Activated naive CD8-positive, alpha-beta T cell (primary cell): Measurements from ENCODE around the gene RAB8A.

Source experiments
- H3K27ac Mint-ChIP-seq: one replicate; pipeline ENCODE4 v1.8.0; 2021; ENCODE audit warnings: mixed read lengths
- H3K27me3 Mint-ChIP-seq: one replicate; pipeline ENCODE4 v1.8.0; 2021; ENCODE audit warnings: mixed read lengths
- H3K36me3 Mint-ChIP-seq: one replicate; pipeline ENCODE4 v1.8.0; 2021; ENCODE audit warnings: mixed read lengths
- H3K4me1 Mint-ChIP-seq: one replicate; pipeline ENCODE4 v1.8.0; 2021; ENCODE audit warnings: low read depth, mixed read lengths
- H3K4me3 Mint-ChIP-seq: one replicate; pipeline ENCODE4 v1.8.0; 2021; ENCODE audit warnings: mild to moderate bottlenecking, mixed read lengths
- H3K9me3 Mint-ChIP-seq: one replicate; pipeline ENCODE4 v1.8.0; 2021; ENCODE audit warnings: low read depth, mixed read lengths

The RAB8A gene

DNA sequence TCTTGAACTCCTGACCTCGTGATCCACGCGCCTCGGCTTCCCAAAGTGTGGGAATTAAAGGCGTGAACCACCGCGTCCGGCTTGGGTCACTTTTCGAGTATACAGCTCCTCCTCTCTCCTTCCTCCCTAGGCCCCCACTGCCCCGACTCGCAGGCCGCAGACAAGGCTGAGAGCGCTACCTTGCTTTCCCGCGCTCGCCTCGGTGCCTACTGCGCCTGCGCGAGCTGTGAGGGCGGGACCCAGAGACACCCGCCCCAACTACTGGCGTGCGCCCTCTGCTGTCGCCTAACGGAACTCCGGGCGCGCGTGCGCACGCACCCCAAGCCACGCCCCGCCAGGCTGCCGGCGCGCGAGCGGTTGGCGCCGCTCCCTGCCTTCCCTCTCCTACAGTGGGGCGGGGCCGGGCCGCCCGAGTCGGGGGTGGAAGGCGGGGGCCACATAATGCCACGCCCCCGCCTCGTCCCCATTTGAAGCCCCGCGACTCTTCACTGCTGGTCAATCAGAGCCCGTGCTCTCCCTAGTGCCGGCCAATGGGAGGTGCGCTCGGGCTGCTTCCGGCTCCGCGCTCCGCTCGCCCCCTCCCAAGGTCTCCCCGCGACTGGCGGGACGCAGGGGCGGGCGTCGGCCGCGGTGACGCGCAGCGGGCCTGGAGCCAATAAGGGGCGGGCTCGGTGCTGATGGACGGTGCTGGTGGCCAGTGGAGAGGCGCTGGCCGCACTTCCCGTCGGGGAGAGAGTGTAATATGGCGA is at the start of gene RAB8A:
RAB8A (plus strand) TSS at position 730 of the 749 bp plus-strand sequence; CDS start at position 743, 13 bp downstream.
- Mint-ChIP-seq H3K27ac (peak within 1 kb of the TSS; percentile 96), H3K9me3 (no peaks in the 10 kb centered on the region), H3K4me3 (peak within 1 kb of the TSS; percentile 98), H3K27me3 (no peaks in the 10 kb centered on the region), H3K4me1 (peaks cover 35% of the 10 kb centered on the region), H3K36me3 (no peaks in the 10 kb centered on the region)

DNA sequence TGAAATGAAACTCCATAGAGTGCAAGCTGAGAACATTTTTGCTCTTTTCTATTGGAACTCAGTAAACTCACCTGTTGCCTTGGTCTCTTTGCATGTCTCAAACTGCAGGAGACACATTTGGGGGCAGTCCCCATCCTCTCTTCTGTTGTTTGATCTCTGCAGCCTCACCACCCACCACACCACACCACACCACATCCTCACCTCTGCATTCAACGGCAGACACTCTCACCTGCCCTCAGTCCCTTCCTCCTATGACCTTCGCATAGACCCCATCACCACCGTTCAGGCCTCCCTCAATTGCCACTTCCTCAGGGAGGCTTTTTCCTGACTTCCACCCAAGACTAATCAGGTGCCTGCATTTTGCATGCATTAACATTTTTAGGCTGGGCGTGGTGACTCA is 49.7 kb upstream of the RAB8A start:
- no peaks in the 10 kb centered on the region for H3K27me3 Mint-ChIP-seq
- no peaks in the 10 kb centered on the region for H3K36me3 Mint-ChIP-seq
- no peak overlapping the region for H3K27ac Mint-ChIP-seq
- H3K4me1 Mint-ChIP-seq: peaks cover 19% of the 10 kb centered on the region
- H3K4me3 Mint-ChIP-seq: peak overlapping the region; percentile 1
- H3K9me3 Mint-ChIP-seq: peaks cover 4% of the 10 kb centered on the region

DNA sequence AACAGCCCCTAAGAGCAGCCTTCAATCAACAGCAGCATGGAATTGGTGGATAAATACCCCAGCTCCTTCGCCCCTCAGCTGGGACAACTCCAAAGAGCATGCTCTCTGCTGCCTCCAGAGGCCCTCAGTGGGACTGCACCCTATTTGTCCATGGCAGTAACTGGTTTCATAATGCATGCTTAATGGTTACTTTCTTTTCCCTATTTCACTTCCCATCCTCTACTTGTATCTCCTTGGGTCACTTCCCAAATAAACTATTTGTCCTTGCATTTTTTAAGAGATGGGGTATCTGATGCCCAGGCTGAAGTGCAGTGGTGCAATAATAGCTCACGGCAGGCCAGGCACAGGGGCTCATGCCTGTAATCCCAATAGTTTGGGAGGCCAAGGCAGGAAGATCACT is 48.9 kb upstream of the RAB8A start:
- H3K36me3 Mint-ChIP-seq: no peaks in the 10 kb centered on the region
- no peaks in the 10 kb centered on the region for H3K9me3 Mint-ChIP-seq
- H3K27ac Mint-ChIP-seq: no peak overlapping the region
- H3K27me3 Mint-ChIP-seq: no peaks in the 10 kb centered on the region
- H3K4me3 Mint-ChIP-seq: no peak overlapping the region
- peaks cover 19% of the 10 kb centered on the region for H3K4me1 Mint-ChIP-seq

DNA sequence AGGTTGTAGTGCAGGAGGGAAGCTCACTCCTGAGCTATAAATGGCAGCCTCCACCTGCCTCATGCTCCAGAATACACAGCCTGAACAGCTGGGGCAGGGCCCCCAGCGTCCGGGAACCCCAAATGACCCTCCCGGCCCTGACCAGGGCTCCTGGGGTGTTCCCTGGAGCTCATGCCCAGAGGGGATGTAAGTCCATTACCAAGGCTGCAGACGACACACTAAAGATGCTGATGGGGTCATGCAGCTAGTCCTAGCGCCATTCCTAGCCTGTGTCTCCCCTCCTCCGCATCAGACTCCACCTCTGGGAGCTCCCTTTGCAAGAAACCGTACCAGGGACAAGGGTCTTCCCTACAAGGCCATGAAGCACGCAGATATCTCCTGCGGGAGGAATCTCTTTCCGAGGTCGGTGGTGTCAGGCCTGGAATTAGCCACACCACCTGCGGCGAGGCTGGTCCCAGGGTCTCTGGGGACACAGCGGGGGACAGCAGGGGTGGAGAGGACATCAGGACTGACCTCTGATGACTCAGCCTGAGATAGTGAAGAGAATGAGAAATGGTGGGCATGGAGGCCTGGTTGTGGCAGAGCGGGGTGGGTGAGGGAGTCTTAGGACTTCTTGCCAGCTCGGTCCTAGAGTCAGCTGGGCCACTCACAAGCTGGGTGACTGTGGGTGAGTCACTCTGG is 47.3 kb upstream of the RAB8A start:
- H3K27me3 Mint-ChIP-seq: no peaks in the 10 kb centered on the region
- no peaks in the 10 kb centered on the region for H3K36me3 Mint-ChIP-seq
- H3K27ac Mint-ChIP-seq: no peak overlapping the region
- no peaks in the 10 kb centered on the region for H3K9me3 Mint-ChIP-seq
- H3K4me1 Mint-ChIP-seq: peaks cover 19% of the 10 kb centered on the region
- no peak overlapping the region for H3K4me3 Mint-ChIP-seq

DNA sequence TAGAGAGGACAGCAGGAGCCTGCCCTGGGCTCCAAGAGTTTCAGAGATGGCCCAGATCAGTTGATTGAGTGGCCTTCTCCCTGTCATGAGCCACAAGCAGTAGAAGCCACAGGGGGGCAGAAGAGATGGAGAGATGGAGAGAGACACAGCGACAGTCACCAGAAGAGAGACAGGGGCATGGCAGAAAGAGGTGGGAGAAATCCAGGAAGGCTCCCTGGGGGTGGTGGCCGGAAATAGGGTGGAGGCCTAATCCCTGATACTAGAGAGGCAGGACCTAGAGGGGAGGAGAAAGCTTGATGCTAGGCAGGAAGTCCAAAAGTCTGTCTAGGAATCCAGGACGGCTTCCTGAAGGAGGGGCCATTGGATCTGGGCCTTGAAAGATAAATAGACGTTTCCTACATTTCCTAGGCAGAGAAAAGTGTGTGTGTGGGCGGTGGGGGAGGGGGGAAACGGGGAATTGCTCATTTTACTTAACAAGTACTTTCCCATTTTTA is 45.0 kb upstream of the RAB8A start:
- Mint-ChIP-seq H3K4me1 (peaks cover 18% of the 10 kb centered on the region), H3K27me3 (no peaks in the 10 kb centered on the region), H3K9me3 (no peaks in the 10 kb centered on the region), H3K4me3 (no peak overlapping the region), H3K36me3 (no peaks in the 10 kb centered on the region), H3K27ac (peak overlapping the region; percentile 17)

DNA sequence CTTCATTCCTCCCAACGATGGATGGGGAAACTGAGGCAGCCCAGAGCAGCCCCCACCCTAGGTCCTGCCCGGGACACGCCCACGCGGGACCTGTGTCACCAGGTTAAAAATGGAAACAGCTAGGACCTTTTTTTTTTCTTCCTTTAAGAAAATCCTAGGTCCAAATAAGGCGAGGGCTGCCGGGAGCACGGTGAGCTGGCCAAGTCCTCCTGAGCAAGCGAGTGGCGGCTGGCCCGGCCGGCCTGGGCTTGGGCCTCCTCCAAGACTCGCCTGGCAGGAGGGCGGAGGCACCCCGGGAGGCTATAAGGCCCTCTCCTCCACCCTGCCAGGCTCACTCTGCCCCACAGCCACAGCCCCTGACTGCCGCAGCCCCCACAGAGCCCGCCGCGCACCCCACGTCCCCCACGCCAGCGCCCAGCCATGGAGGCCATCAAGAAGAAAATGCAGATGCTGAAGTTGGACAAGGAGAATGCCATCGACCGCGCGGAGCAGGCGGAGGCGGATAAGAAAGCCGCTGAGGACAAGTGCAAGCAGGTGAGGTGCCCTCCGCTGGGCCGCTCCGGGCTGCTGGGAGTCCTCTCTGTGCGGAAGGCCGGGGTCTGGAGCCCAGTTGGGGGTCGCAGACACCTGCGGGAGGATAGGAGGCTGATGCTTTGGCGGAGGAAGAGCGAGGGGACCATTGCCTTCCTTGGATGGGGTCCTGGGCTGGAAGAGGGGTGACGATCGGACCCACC is 44.3 kb upstream of the RAB8A start:
- Mint-ChIP-seq H3K4me3 (no peak overlapping the region), H3K27me3 (no peaks in the 10 kb centered on the region), H3K9me3 (no peaks in the 10 kb centered on the region), H3K4me1 (peaks cover 16% of the 10 kb centered on the region), H3K36me3 (no peaks in the 10 kb centered on the region), H3K27ac (no peak overlapping the region)

DNA sequence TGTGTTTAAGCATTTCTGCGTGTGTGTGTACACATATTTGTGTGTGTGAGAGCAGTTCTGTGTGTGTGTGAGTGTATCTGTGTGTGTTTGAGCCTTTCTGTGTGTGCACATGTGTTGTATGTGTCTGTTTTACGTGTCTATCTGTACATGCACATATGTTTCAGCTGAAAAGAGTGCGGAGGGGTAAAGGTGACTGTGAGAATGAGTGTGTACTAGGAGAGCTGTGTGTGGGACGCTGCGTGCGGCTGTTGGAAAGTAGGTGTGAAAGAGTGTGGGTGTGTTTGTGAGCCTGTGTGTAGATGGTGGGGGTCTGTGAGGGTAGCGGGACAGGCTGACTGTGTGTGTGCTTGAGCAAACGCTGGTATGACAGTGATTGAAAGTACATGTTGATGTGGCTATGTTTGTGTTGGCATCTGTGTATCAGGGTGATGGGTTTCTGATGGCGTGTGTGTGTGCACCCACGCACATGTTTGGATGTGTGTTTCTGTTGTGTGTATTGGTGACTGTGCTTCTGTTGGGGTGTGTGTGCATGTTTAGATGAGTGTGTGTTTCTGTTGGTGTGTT is 42.9 kb upstream of the RAB8A start:
- no peaks in the 10 kb centered on the region for H3K9me3 Mint-ChIP-seq
- H3K36me3 Mint-ChIP-seq: no peaks in the 10 kb centered on the region
- H3K27me3 Mint-ChIP-seq: no peaks in the 10 kb centered on the region
- no peak overlapping the region for H3K27ac Mint-ChIP-seq
- peaks cover 19% of the 10 kb centered on the region for H3K4me1 Mint-ChIP-seq
- no peak overlapping the region for H3K4me3 Mint-ChIP-seq

DNA sequence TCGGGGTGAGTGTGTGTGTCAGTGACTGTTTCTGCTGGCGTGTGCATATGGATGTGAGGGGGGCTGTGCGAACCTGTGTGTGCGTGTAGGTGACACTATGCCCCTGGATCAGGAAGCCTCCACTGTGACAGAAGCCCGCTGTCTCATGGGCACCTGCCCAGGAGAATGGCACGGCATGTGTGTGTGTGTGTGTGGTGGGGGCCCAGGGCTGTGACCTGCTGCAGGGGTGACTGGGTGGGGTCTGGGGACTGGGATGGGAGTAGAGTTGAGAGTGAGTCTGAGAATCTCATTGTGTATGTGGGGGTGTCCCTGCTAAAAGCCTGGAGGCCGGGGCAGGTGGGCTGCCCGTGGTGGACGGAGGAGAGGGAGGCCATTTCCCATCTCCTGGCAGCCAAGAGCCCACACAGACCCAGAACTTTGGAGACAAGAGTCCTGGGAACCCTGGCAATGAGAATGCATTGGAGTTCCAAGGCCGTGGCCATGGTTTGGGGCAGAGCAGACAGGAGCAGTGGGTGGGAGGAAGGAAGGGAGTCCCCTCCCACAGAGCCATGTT is 41.8 kb upstream of the RAB8A start:
- Mint-ChIP-seq H3K4me3 (no peak overlapping the region), H3K9me3 (no peaks in the 10 kb centered on the region), H3K27ac (no peak overlapping the region)

DNA sequence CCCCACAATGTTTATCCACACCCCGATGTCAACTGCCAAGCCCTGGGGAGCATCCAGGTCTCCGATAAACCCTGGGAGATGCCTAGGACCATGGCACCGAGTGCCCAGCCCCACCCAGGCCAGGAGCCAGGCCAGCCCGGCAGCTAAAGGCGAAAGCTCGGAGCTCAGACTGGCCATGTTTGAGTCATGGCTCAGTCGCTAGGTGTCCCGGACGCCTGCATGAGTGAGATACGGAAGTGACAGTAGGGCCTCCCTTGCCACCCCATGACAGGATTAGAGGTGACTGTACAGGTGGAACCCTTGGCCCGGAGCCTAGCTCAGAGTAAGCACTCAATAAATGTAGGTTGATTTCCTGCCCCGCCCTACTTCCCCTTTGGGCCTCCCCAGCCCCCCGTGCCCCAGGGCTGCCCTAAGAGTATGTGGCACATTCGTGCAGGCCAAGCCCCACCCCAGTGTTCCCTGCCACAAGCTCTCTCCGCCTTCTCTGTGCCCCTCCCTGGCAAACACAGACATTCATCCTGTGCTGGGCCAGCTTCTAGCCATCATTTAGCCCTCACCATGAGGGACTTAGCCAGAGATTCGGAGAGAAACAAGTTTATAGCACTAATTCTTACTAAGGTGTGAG is 41.2 kb upstream of the RAB8A start:
- Mint-ChIP-seq H3K9me3 (no peaks in the 10 kb centered on the region), H3K4me1 (peaks cover 35% of the 10 kb centered on the region), H3K4me3 (no peak overlapping the region), H3K36me3 (no peaks in the 10 kb centered on the region), H3K27me3 (no peaks in the 10 kb centered on the region), H3K27ac (no peak overlapping the region)

More for the DNA sequence above, 41.8 kb upstream of the RAB8A start:
- Mint-ChIP-seq H3K36me3 (no peaks in the 10 kb centered on the region), H3K27me3 (no peaks in the 10 kb centered on the region), H3K4me1 (peaks cover 29% of the 10 kb centered on the region)

DNA sequence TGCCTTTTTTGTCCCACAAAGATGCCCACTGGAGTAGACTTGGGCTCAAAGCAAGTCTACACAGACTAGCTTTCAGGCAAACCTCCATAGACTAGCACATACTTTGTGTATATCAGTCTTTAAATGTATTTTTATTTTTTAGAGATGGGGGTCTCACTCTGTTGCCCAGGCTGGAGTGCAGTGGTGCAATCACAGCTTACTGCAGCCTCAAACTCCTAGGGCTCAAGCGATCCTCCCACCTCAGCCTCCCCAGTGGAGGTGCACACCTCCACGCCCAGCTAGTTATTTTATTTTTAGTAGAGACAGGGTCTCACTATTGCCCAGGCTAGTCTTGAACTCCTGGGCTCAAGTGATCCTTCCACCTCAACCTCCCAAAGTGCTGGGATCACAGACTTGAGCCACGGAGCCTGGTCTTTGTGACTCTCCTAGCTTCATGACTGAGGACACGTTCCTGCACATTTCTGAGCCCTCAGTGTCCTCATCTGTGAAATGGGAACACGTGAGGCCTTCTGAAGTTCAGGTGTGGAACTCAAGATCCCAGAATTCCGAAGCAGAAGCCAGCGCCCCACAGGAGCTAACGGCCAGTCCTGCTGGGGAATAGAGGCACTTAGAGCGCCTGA is 40.5 kb upstream of the RAB8A start:
- Mint-ChIP-seq H3K9me3 (no peaks in the 10 kb centered on the region), H3K36me3 (no peaks in the 10 kb centered on the region), H3K4me1 (peaks cover 40% of the 10 kb centered on the region), H3K27me3 (no peaks in the 10 kb centered on the region), H3K27ac (no peak overlapping the region), H3K4me3 (no peak overlapping the region)

DNA sequence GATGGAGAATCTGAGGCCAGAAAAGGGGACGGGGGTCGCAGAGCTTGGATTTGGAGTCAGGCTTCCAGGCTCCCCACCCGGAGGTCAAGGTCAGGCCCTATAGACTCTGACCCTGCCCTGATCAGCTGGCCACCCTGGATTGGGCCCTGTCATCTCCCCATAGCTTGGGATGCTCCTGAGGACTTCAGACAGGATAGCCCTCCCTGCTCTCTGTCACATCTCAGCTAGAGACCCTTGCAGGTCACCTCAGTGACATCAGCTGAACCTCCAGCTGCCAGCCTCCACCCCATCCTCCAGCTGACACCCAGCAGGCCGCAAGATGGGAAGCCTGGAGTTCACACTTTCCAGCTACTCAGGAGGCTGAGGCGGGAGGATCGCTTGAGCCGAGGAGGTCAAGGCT is 38.2 kb upstream of the RAB8A start:
- Mint-ChIP-seq H3K27me3 (no peaks in the 10 kb centered on the region), H3K36me3 (no peaks in the 10 kb centered on the region), H3K4me1 (peaks cover 48% of the 10 kb centered on the region), H3K27ac (peak overlapping the region; percentile 78), H3K4me3 (no peak overlapping the region), H3K9me3 (no peaks in the 10 kb centered on the region)

DNA sequence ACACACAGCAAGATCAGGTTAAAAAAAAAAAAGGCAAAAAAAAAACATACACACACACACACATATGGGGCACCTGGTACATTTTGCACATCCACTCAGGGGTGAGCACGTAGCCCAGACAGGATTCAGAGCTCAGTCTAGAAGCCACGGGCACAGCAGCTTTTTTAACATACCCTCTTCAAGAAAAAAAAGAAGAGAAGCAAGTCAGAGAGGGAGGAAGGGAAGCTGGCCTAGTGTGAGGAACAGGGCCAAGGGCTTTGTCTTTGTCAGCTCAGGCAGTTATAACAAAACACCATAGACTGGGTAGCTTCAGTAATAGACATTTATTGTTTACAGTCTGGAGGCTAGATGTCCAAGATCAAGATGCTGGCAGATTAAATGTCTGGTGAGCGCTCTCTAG is 37.7 kb upstream of the RAB8A start:
- Mint-ChIP-seq H3K27me3 (no peaks in the 10 kb centered on the region), H3K4me1 (peaks cover 53% of the 10 kb centered on the region), H3K9me3 (no peaks in the 10 kb centered on the region), H3K36me3 (no peaks in the 10 kb centered on the region), H3K27ac (peak overlapping the region; percentile 78), H3K4me3 (peak overlapping the region; percentile 7)

DNA sequence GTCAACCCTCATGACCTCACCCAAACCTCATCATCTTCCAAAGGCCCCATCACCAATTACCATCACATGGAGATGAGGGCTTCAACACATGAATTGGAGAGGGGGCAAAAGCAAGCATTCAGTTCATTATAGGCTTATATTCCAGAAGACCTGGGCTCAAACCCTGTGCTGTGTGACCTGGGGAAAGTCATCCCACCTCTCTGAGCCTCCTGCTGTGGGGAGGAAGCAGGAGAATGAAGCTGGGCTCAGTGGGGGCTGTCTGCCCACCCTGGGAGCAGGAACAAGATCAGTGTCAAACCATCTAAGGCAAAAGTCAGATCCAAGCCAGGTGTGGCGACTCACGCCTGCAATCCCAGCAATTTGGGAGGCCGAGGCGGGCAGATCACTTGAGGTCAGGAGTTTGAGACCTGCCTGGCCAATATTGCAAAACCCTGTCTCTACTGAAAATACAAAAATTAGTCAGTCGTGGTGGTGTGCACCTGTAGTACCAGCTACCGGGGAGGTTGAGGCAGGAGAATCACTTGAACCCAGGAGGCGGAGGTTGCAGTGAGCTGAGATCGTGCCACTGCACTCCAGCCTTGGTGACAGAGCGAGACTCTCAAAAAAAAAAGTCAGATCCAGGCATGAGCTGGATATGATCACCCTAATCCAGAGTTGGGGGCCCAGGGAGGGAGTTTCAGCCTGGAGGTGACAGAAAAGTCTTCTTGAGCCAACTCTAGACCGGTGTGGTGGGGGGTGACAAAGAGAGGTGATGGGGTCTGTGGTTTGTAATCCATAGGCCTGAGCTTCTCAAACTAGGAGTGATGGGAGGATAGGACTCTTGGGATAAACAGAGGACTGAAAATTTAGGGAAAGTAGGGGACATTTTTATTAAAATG is 37.0 kb upstream of the RAB8A start:
- H3K27ac Mint-ChIP-seq: peak overlapping the region; percentile 83
- peak overlapping the region; percentile 86 for H3K4me3 Mint-ChIP-seq
- H3K36me3 Mint-ChIP-seq: no peaks in the 10 kb centered on the region
- H3K27me3 Mint-ChIP-seq: no peaks in the 10 kb centered on the region
- H3K9me3 Mint-ChIP-seq: no peaks in the 10 kb centered on the region
- peaks cover 58% of the 10 kb centered on the region for H3K4me1 Mint-ChIP-seq
